Gastroesophageal sphincter (tissue), 3 donors: Measurements from ENCODE around the gene MAGOH.

Experiments used
- EP300 ChIP-seq: sonication (generic); formaldehyde crosslinking; IDR thresholded peaks from one replicate; pipeline ENCODE4 v1.6.1; 2017; ENCODE audit warnings: antibody characterized with exemption, mild to moderate bottlenecking
- POLR2A ChIP-seq, 2 donors: fragments of 450-650 bp; IDR thresholded peaks; one replicate each; pipeline ENCODE4 v1.6.1; 2017; ENCODE audit warnings: antibody characterized with exemption in 2 of 2, mild to moderate bottlenecking in 2 of 2, moderate library complexity in 1 of 2
- TF ChIP-seq, protein P1 (sequence below), 4 experiments: fragments of 200-600 bp in 2 of 4; fragments of 450-650 bp in 2 of 4; sonication (generic) in 1 of 4; IDR thresholded peaks; one replicate each; pipeline ENCODE4 v1.5.1; 2017 to 2019; ENCODE audit warnings: antibody characterized with exemption in 4 of 4, mild to moderate bottlenecking in 2 of 4, moderate library complexity in 2 of 4

- TF ChIP-seq, protein P1, sequence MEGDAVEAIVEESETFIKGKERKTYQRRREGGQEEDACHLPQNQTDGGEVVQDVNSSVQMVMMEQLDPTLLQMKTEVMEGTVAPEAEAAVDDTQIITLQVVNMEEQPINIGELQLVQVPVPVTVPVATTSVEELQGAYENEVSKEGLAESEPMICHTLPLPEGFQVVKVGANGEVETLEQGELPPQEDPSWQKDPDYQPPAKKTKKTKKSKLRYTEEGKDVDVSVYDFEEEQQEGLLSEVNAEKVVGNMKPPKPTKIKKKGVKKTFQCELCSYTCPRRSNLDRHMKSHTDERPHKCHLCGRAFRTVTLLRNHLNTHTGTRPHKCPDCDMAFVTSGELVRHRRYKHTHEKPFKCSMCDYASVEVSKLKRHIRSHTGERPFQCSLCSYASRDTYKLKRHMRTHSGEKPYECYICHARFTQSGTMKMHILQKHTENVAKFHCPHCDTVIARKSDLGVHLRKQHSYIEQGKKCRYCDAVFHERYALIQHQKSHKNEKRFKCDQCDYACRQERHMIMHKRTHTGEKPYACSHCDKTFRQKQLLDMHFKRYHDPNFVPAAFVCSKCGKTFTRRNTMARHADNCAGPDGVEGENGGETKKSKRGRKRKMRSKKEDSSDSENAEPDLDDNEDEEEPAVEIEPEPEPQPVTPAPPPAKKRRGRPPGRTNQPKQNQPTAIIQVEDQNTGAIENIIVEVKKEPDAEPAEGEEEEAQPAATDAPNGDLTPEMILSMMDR (IDR thresholded peaks at IDR 0.05), result no peak
- no peak for TF ChIP-seq EP300
- no peak for TF ChIP-seq POLR2A (IDR thresholded peaks at IDR 0.05)
These were observed 29.4 kb upstream of the MAGOH start for GRCh38 chr1:53267761-53268160.
